GM12864 (cell line): ENCODE measurements around the gene VPS13D.
"Not testable (repeated sequence)": the region's sequence is repeated elsewhere in the genome, so short reads cannot be mapped to it uniquely, and the experiment has no call there.

Experiments used
- DNase-seq: peaks from one replicate; pipeline ENCODE4 v3.0.0-alpha.2; 2011; ENCODE audit warnings: low read depth
- H3K4me3 ChIP-seq: 2 replicates; pipeline ENCODE4 v1.5.1; 2011; ENCODE audit warnings: mild to moderate bottlenecking, low read depth, low read length, control low read depth
- TF ChIP-seq, protein P1 (sequence below): IDR thresholded peaks from 2 replicates; pipeline ENCODE4 v1.5.1; 2011; ENCODE audit warnings: low read depth, mild to moderate bottlenecking, moderate library complexity, low read length, control low read depth, inconsistent platforms; ENCODE audit errors: missing control alignments

VPS13D gene

GRCh38 chr1:12516741-12517140 lies 286.9 kb downstream of the VPS13D start:
- DNase-seq = no peak
- TF ChIP-seq, protein P1, sequence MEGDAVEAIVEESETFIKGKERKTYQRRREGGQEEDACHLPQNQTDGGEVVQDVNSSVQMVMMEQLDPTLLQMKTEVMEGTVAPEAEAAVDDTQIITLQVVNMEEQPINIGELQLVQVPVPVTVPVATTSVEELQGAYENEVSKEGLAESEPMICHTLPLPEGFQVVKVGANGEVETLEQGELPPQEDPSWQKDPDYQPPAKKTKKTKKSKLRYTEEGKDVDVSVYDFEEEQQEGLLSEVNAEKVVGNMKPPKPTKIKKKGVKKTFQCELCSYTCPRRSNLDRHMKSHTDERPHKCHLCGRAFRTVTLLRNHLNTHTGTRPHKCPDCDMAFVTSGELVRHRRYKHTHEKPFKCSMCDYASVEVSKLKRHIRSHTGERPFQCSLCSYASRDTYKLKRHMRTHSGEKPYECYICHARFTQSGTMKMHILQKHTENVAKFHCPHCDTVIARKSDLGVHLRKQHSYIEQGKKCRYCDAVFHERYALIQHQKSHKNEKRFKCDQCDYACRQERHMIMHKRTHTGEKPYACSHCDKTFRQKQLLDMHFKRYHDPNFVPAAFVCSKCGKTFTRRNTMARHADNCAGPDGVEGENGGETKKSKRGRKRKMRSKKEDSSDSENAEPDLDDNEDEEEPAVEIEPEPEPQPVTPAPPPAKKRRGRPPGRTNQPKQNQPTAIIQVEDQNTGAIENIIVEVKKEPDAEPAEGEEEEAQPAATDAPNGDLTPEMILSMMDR = no peak
- H3K4me3 ChIP-seq = no peak overlapping the region

DNA sequence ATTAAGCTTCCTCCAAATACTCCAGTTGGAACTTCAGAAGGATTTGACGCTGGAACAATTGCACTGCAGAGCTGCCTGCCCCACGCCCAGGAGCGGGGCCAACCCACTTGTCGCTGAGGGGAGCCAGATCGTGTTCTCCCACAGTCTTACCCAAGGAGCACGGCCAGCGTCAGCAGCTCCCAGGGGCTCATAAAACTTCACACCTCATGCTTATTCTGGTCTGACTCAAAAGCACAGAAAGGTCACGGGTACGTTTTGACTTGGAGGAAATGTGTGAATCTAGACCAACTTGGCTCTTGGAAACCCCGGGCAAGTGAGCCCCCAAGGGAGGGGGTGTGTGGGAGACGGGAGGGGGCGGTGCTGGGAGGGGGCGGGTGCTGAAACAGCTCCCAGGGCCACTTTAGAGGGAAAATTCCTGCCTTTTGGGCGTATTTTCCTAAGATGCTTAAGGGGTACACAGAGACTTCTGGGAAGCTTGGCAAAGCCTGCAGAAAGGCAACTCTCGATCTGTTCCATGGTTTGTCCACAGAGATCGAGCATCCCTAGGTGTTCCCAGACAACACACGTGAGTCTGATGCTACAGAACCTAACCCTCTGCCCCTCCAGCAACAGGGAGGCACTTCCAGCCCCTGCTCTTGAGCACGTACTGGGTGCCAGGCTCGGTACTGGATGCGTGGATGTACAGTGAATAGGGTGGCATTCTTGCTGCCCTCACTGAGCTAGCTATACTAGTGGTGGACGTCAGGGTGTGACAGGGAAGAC lies 289.3 kb downstream of the VPS13D start:
- TF ChIP-seq, protein P1 = no peak
- DNase-seq = no peak
- H3K4me3 ChIP-seq = no peak overlapping the region

DNA sequence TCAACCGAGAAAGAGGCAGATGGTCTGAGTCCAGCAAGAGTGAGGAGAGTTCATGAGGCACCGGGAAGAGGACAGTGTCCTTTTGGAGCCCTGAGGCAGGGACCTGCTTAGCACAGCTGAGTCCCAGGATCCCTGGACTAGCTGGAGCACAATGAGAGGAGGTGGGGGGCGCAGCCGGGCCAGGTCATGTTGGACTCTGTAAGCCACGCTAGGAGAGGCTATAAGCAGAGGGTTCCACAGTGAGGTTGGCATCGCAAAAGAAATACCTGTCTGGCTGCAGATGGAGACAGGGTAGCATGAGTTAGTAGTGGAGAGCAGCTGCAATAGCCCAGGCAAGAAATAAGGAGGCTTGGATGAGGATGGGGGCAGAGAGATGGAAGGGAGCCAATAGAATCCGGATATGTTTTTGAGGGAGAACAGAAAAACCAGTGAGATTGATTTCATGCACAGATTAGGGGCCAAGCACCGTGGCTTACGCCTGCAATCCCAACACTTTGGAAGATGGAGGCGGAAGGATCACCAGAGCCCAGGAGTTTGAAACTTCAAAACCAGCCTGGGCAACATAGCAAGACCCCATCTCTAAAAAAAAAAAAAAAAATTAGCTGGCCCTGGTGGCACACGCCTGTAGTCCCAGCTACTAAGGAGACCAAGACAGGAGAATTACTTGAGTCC lies 290.0 kb downstream of the VPS13D start:
- no peak for DNase-seq
- TF ChIP-seq, protein P1 = no peak
- H3K4me3 ChIP-seq = no peak overlapping the region

- no peak overlapping the region for H3K4me3 ChIP-seq
- DNase-seq = no peak
- TF ChIP-seq, protein P1 = no peak
These were observed 291.3 kb downstream of the VPS13D start for GRCh38 chr1:12521096-12521495.

DNA sequence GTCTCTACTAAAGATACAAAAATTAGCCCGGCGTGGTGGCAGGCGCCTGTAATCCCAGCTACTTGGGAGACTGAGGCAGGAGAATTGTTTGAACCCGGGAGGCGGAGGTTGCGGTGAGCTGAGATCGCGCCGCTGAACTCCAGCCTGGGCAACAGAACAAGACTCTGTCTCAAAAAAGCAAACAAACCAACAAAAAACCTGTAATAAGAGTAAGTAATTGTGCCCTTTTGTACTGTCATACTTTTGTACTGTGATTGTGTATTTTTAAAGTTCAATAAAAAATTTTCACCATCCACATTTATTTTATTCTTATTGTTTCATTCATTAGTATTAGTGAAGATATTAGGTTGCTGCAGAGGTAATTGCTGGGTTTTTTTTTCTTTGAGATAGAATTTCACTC lies 292.9 kb downstream of the VPS13D start:
- H3K4me3 ChIP-seq, DNase-seq: not testable (repeated sequence)

GRCh38 chr1:12524266-12524665 lies 294.4 kb downstream of the VPS13D start:
- TF ChIP-seq, protein P1 = no peak
- DNase-seq = no peak
- H3K4me3 ChIP-seq = no peak overlapping the region

GRCh38 chr1:12525311-12526181 lies 295.7 kb downstream of the VPS13D start:
- H3K4me3 ChIP-seq = no peak overlapping the region
- TF ChIP-seq, protein P1 = no peak
- DNase-seq = no peak
